Stimulated activated CD8-positive, alpha-beta memory T cell treated with anti-CD3 and anti-CD28 coated beads, Interleukin-15, amount 100 ng/mL, for 24 hours (primary cell): Measurements from ENCODE around the gene TPST1.
"Not testable (repeated sequence)": the region's sequence is repeated elsewhere in the genome, so short reads cannot be mapped to it uniquely, and the experiment has no call there.

Experiments used
- DNase-seq: peaks from one replicate; pipeline ENCODE4 v3.0.0-alpha.2; 2020; ENCODE audit warnings: low read depth

TPST1 gene

GRCh38 chr7:66331883-66332282 lies 126.7 kb downstream of the TPST1 start:
- DNase-seq: no peak

- DNase-seq: no peak
These were observed 128.3 kb downstream of the TPST1 start for GRCh38 chr7:66333443-66333842.

- DNase-seq: no peak
These were observed 130.2 kb downstream of the TPST1 start for GRCh38 chr7:66335318-66335717.

- no peak for DNase-seq
These were observed 131.6 kb downstream of the TPST1 start for GRCh38 chr7:66336760-66337159.

GRCh38 chr7:66339141-66339540 lies 134.0 kb downstream of the TPST1 start:
- no peak for DNase-seq

- no peak for DNase-seq
These were observed 139.0 kb downstream of the TPST1 start for GRCh38 chr7:66344166-66344565.

- DNase-seq: no peak
These were observed 143.4 kb downstream of the TPST1 start for GRCh38 chr7:66348531-66348930.

- DNase-seq: no peak
These were observed 143.8 kb downstream of the TPST1 start for GRCh38 chr7:66348959-66349358.

- DNase-seq: no peak
These were observed 146.9 kb downstream of the TPST1 start for GRCh38 chr7:66352071-66352470.

GRCh38 chr7:66353547-66353946 lies 148.4 kb downstream of the TPST1 start:
- no peak for DNase-seq

- no peak for DNase-seq
These were observed 150.6 kb downstream of the TPST1 start for GRCh38 chr7:66355756-66356155.

- no peak for DNase-seq
These were observed 151.2 kb downstream of the TPST1 start for GRCh38 chr7:66356277-66356721.

GRCh38 chr7:66357087-66357486 lies 152.0 kb downstream of the TPST1 start:
- no peak for DNase-seq

GRCh38 chr7:66359656-66360211 lies 154.6 kb downstream of the TPST1 start:
- no peak for DNase-seq

- DNase-seq: no peak
These were observed 157.0 kb downstream of the TPST1 start for GRCh38 chr7:66362136-66362535.

- DNase-seq: no peak
These were observed 158.5 kb downstream of the TPST1 start for GRCh38 chr7:66363635-66364034.

- DNase-seq: not testable (repeated sequence)
These were observed 159.9 kb downstream of the TPST1 start for GRCh38 chr7:66365031-66365430.

GRCh38 chr7:66371096-66371824 lies 166.1 kb downstream of the TPST1 start:
- DNase-seq: no peak

GRCh38 chr7:66374141-66374840 lies 169.2 kb downstream of the TPST1 start:
- not testable (repeated sequence) for DNase-seq

GRCh38 chr7:66376264-66376945 lies 171.3 kb downstream of the TPST1 start:
- DNase-seq: no peak

GRCh38 chr7:66377045-66377444 lies 171.9 kb downstream of the TPST1 start:
- no peak for DNase-seq

- no peak for DNase-seq
These were observed 172.6 kb downstream of the TPST1 start for GRCh38 chr7:66377714-66378113.
